Measurements from ENCODE around the gene UBAP2L.
"Not testable (repeated sequence)": the region's sequence is repeated elsewhere in the genome, so short reads cannot be mapped to it uniquely, and the experiment has no call there.

DNA sequence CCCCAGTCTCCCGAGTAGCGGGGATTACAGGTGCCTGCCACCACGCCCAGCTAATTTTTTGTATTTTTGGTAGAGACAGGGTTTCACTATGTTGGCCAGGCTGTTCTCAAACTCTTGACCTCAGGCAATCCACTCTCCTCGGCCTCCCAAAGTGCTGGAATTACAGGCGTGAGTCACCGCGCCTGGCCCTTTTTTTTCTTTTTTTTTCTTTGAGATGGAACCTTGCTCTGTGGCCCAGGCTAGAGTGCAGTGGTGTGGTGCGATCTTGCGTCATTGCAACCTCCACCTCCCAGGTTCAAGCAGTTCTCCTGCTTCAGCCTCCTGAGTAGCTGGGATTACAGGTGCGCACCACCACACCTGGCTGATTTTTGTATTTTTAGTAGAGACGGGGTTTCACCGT is 12.4 kb downstream of the UBAP2L start:
- TF ChIP-seq, protein P1, sequence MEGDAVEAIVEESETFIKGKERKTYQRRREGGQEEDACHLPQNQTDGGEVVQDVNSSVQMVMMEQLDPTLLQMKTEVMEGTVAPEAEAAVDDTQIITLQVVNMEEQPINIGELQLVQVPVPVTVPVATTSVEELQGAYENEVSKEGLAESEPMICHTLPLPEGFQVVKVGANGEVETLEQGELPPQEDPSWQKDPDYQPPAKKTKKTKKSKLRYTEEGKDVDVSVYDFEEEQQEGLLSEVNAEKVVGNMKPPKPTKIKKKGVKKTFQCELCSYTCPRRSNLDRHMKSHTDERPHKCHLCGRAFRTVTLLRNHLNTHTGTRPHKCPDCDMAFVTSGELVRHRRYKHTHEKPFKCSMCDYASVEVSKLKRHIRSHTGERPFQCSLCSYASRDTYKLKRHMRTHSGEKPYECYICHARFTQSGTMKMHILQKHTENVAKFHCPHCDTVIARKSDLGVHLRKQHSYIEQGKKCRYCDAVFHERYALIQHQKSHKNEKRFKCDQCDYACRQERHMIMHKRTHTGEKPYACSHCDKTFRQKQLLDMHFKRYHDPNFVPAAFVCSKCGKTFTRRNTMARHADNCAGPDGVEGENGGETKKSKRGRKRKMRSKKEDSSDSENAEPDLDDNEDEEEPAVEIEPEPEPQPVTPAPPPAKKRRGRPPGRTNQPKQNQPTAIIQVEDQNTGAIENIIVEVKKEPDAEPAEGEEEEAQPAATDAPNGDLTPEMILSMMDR (optimal IDR thresholded peaks at IDR 0.05 in 1 of 3, IDR thresholded peaks at IDR 0.05 in 1 of 3, conservative IDR thresholded peaks at IDR 0.05 in 1 of 3; ENCODE audit: extremely low read depth in 1 of 3, insufficient read depth in 2 of 3, low read length in 3 of 3): not testable (repeated sequence)
- not testable (repeated sequence) for TF ChIP-seq EZH2 (IDR thresholded peaks at IDR 0.05; ENCODE audit: low read length)

Data from keratinocyte (primary cell).